Chondrocyte (in vitro differentiated cells): ENCODE measurements around the gene HECTD1. TPM values are rescaled to one million over a fixed set of nuclear protein-coding genes. Genes with fewer than 3 reads are reported as not detected.

Experiments used
- DNase-seq: peaks from one replicate; pipeline ENCODE4 v3.0.0; 2021; ENCODE audit warnings: mixed read lengths, low spot score
- H3K27ac Mint-ChIP-seq: one replicate; pipeline ENCODE4 v1.8.0; 2021; ENCODE audit warnings: mild to moderate bottlenecking, moderate library complexity, mixed read lengths; ENCODE audit not compliant: unreplicated experiment
- H3K27me3 Mint-ChIP-seq: 2 replicates; pipeline ENCODE4 v1.8.0; 2021; ENCODE audit warnings: low read depth, mixed read lengths
- H3K36me3 Mint-ChIP-seq: 2 replicates; pipeline ENCODE4 v1.8.0; 2021; ENCODE audit warnings: low read depth, mixed read lengths
- H3K4me1 Mint-ChIP-seq: 2 replicates; pipeline ENCODE4 v1.8.0; 2021; ENCODE audit warnings: low read depth, mild to moderate bottlenecking, mixed read lengths
- H3K4me3 Mint-ChIP-seq: one replicate; pipeline ENCODE4 v1.8.0; 2021; ENCODE audit warnings: mild to moderate bottlenecking, moderate library complexity, mixed read lengths; ENCODE audit not compliant: unreplicated experiment
- H3K9me3 Mint-ChIP-seq: 2 replicates; pipeline ENCODE4 v1.8.0; 2021; ENCODE audit warnings: low read depth, mixed read lengths
- total RNA-seq: library from RNA; stranded (reverse); gene quantifications from 3 replicates; pipeline ENCODE4 v1.2.1, GENCODE V29; 2021
- TF ChIP-seq, protein P1 (sequence below): fragments of 200-600 bp; sonication (generic); IDR thresholded peaks from 2 replicates; pipeline ENCODE4 v1.5.0; 2021; ENCODE audit warnings: antibody characterized with exemption, mild to moderate bottlenecking, moderate library complexity

Gene HECTD1
- total RNA-seq, 1 donor from 2014 or later = 142 TPM

DNA sequence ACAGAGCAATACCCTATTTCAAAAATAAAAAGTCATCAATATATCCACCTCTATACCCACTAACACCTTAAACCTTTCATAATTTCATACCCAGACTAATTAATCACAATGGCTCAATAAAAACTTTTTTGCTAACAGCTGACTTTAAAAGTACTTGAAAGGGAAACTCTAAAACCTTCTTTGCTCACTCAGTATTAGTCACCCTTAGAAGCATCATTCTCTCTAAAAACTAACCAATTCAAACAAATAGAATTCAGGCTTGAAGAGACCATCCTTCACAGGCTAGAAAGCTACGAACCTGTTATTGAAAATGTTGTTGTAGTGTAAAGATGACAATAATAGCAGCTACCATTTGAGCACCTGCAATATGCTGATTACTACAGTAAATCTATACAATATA, 37.2 kb downstream of the HECTD1 start:
- Mint-ChIP-seq H3K4me1 (peaks cover 17% of the 10 kb centered on the region), H3K36me3 (peaks cover 42% of the 10 kb centered on the region), H3K4me3 (no peak overlapping the region), H3K27me3 (no peaks in the 10 kb centered on the region), H3K27ac (no peak overlapping the region), H3K9me3 (no peaks in the 10 kb centered on the region)
- DNase-seq = no peak
- TF ChIP-seq, protein P1, sequence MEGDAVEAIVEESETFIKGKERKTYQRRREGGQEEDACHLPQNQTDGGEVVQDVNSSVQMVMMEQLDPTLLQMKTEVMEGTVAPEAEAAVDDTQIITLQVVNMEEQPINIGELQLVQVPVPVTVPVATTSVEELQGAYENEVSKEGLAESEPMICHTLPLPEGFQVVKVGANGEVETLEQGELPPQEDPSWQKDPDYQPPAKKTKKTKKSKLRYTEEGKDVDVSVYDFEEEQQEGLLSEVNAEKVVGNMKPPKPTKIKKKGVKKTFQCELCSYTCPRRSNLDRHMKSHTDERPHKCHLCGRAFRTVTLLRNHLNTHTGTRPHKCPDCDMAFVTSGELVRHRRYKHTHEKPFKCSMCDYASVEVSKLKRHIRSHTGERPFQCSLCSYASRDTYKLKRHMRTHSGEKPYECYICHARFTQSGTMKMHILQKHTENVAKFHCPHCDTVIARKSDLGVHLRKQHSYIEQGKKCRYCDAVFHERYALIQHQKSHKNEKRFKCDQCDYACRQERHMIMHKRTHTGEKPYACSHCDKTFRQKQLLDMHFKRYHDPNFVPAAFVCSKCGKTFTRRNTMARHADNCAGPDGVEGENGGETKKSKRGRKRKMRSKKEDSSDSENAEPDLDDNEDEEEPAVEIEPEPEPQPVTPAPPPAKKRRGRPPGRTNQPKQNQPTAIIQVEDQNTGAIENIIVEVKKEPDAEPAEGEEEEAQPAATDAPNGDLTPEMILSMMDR = no peak

DNA sequence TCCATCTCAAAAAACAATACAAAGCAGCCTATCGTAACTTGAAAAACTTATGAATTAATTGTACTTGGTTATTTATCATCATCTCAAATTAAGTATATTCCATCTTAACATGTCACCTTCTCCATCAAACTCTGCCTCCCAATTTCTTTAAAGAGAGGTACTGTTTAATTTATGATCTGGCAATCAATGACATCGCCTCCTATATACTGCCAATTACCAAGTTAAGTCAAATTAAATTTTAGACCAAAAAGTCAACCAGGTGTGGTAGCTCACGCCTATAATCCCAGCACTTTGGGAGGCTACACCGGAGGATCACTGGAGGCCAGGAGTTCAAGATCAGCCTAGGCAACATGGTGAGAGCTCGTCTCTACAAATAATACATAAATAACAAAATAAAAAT, 37.7 kb downstream of the HECTD1 start:
- H3K9me3 Mint-ChIP-seq = no peaks in the 10 kb centered on the region
- peaks cover 41% of the 10 kb centered on the region for H3K36me3 Mint-ChIP-seq
- no peaks in the 10 kb centered on the region for H3K27me3 Mint-ChIP-seq
- H3K4me1 Mint-ChIP-seq = peaks cover 22% of the 10 kb centered on the region
- H3K4me3 Mint-ChIP-seq = no peak overlapping the region
- no peak for DNase-seq
- H3K27ac Mint-ChIP-seq = no peak overlapping the region
- TF ChIP-seq, protein P1 = no peak

DNA sequence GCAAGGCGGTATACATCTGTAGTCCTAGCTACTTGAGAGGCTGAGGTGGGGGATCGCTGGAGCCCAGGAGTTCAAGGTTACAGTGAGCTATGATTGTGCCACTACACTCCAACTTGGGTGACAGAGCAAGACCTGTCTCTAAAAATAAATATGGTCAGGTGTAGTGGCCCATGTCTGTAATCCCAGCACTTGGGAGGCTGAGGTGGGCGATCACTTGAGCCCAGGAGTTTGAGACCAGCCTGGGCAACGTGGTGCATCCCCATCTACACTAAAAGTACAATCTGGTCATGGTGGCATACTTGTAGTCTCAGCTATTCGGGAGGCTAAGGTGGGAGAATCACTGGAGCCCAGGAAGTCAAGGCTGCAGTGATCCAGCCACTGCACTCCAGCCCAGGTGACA, 40.6 kb downstream of the HECTD1 start:
- Mint-ChIP-seq H3K27me3 (no peaks in the 10 kb centered on the region), H3K9me3 (no peaks in the 10 kb centered on the region), H3K27ac (peak overlapping the region; percentile 12), H3K4me3 (no peak overlapping the region), H3K36me3 (peaks cover 25% of the 10 kb centered on the region), H3K4me1 (peaks cover 17% of the 10 kb centered on the region)
- DNase-seq = no peak
- TF ChIP-seq, protein P1 = no peak

DNA sequence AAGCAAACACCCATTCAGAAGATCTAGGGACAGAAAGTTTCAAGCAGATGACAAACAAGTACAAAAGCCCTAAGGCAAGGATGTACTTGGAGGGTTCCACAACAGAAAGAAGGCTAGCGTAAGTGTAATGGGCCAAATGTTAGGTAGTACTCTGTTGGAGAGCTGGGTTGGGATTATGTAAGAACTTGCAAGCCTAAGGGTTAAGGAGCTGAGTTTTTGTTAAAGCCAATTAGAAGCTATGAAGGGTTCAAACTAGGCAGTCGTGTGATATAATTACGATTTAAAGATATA, 41.4 kb downstream of the HECTD1 start:
- no peaks in the 10 kb centered on the region for H3K27me3 Mint-ChIP-seq
- H3K4me1 Mint-ChIP-seq = peaks cover 15% of the 10 kb centered on the region
- H3K9me3 Mint-ChIP-seq = no peaks in the 10 kb centered on the region
- H3K36me3 Mint-ChIP-seq = peaks cover 24% of the 10 kb centered on the region
- no peak overlapping the region for H3K4me3 Mint-ChIP-seq
- no peak for DNase-seq
- peak overlapping the region; percentile 97 for H3K27ac Mint-ChIP-seq
- TF ChIP-seq, protein P1 = no peak

DNA sequence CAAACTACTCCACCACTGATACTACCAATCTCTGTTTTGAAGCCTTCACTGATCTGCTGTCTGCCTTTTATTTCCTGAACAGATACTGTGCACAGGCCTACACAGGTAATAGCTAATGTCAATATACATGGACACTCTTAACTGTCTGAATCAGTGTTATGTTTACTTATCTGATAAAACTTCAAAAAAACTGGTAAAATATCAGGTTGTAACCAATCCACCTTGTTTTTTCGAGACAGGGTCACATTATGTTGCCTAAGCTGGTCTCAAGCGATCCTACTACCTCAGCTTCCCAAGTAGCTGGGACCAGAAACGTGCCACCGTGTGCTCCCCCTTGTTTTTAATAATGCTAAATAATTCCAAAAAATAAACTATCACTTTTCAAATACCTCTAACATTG, 43.5 kb downstream of the HECTD1 start:
- H3K27me3 Mint-ChIP-seq = no peaks in the 10 kb centered on the region
- TF ChIP-seq, protein P1 = no peak
- H3K36me3 Mint-ChIP-seq = peaks cover 15% of the 10 kb centered on the region
- H3K9me3 Mint-ChIP-seq = no peaks in the 10 kb centered on the region
- H3K27ac Mint-ChIP-seq = no peak overlapping the region
- peaks cover 15% of the 10 kb centered on the region for H3K4me1 Mint-ChIP-seq
- no peak overlapping the region for H3K4me3 Mint-ChIP-seq
- no peak for DNase-seq
